DLD1 (cell line): ENCODE results near the gene C1orf21.

Experiments used
- in situ Hi-C: cut with HindIII; loops from 2 replicates; pipeline ENCODE4 v1.10.0; 2017; ENCODE audit warnings: low sequenced_read_pairs

C1orf21 gene

DNA sequence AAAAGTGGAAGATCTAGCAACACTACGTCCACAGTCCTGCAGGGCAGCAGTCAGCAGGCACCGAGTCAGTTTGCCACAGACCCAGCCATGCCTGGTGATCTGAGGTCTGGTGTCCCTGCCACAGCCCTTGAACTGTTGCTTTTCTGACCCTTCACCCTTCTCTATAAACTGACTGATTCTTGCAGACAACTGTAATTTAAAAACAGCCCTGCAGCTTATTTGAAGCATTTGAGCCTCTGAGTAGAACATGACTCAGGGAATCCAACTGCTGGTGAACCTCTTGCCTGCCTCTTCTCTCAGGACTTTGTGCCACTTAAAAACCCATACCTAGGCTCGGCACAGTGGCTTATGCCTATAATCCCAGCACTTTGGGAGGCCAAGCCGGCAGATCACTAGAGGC is 260.6 kb downstream of the C1orf21 start:
- in situ Hi-C loops = no loop called here

DNA sequence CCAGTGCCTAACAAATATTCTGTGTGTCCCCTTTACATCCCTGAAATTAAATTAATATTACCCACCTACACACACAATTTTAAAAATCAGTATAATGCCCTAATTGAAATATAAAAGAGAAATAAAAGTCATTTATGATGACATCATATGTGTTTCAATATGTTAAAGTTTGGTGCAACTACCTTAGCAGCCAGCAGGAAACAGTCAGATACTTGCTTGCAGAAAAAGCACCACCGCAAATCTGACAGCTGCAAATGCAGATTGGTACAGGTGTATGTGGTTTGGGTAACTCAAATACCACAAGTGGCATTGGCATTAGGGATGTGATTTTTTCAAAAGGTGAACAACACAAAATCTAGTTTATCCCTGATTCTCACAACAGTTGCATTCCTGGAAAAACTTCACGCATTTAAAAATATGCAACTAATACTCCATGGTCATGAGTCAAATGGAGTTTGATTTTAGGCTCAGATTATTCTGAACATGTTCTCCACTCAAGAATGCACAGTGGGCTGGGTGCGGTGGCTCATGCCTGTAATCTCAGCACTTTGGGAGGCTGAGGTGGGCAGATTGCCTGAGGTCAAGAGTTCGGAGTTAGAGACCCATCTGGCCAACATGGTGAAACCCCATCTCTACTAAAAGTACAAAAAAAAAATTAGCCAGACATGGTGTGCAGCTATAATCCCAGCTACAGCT is 261.5 kb downstream of the C1orf21 start:
- in situ Hi-C loops = no loop called here

DNA sequence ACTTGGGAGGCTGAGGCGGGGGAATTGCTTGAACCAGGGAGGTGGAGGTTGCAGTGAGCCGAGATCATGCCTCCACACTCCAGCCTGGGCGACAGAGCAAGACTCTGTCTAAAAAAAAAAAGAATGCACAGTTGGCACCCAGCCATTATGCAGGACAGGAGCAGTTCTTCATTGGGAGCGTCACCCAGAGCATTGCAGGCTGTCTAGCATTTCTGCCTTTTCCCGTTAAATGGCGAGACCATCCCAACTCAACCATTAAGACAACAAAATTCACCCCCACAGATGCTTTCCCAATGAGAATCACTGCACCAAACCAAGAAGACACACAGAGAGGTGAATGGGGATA is 262.0 kb downstream of the C1orf21 start:
- in situ Hi-C loops = no loop called here

DNA sequence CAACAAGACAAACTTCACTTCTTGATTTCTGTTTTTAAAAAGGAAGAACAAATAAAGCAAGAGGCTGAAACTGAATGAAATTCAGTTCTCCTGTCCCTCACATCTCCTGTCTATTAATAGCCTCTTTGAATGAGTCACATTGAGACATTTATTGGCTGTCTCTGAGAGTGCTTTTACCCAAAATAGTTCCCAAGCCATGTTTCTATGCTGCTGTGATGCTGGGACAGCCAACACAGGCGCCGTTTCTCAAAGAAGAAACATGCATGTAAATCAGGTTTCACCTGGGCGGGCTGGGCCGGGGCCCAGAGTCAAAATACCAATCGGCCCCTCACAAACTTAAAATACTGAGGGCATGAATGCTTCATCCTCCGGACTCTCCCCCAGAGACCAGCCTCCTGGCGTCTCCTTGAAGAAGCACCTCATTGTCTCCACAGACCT is 262.6 kb downstream of the C1orf21 start:
- in situ Hi-C loops = no loop called here

DNA sequence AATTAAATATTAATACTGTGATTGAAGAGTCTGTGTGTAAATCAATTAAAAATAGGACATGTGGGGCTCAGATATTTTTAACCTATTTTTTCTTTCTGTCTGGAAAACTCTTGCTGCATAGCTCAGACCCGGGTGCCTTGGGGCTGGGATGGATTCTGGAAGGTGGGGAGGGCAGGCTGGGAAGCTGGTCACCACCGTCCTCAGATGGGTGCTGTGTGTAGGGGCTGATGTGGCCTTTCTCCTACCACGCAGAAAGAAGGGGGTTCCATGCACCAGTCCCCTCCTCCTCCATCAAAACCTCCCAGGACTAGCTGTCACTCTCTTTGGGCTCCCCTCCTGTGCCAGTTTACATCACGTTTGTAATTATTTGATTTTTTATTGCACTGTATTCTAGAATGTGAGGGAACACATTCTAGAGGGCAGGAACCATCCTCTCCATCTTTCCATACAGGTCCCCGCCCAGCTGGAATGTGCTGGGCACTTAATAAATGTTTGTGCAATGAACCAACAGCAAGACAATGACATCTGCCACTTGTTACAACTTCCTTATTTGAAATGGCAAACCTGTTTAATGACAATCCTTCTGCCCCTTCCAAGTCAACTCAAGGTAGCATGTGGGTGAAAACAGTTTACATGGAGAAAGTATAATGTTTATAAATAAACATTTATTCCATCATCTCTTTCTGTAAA is 263.5 kb downstream of the C1orf21 start:
- in situ Hi-C loops = no loop called here

DNA sequence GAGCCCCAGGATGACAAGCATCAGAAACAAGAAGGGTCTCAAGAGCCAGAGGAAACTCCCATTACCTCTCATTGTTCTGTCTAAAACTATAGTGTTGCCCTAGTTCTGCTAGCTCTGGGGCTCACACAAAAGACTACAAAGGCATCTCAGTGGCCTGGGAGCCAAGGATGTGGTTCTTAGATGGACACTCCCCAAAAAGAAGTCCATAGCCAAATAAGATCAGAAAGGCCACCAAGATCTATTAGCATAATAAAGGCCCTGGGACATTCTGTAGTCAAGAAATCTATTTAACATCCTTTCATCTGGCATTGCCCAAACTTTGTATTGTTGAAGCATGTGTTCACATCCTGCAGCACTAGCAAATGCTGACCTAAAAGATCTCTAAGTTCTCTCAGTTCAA is 268.4 kb downstream of the C1orf21 start:
- in situ Hi-C loops = no loop called here

DNA sequence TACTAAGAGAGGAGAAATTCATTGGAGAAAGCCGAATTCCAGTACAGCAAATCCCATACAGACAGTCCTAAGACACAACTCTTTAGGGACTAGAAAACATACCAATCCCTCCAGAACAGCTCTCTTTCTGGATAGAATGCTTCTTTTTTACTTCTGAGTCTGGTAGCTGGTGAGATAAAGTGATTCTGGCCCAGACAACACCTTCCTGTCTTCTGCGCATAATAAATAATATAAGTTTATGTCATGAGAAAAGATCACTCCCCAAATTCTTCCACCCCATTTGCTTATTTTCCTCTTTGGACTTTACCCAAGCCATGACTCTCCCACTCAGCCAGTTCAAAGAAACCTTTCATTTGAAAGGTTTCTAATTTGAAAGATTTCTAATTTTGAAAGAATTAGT is 269.4 kb downstream of the C1orf21 start:
- in situ Hi-C loops = no loop called here

DNA sequence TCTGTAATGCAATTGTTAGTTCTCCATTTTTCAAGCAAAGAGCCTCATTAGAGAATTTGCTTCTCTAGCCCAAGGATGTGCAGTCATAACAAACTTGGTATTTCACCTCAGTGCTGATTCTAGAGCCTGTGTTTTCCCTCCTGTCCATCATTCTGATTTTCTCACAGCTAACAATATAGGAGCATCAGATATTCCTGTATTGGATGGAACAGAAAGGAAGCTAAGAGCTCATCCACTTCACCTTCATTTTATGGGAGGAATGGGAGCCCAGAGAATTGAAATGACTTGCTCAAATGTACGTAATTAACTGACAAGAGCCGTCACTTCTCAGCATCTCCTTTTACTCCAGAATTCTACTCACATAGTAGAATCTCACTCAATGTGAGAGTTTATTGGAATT is 271.2 kb downstream of the C1orf21 start:
- in situ Hi-C loops = no loop called here

DNA sequence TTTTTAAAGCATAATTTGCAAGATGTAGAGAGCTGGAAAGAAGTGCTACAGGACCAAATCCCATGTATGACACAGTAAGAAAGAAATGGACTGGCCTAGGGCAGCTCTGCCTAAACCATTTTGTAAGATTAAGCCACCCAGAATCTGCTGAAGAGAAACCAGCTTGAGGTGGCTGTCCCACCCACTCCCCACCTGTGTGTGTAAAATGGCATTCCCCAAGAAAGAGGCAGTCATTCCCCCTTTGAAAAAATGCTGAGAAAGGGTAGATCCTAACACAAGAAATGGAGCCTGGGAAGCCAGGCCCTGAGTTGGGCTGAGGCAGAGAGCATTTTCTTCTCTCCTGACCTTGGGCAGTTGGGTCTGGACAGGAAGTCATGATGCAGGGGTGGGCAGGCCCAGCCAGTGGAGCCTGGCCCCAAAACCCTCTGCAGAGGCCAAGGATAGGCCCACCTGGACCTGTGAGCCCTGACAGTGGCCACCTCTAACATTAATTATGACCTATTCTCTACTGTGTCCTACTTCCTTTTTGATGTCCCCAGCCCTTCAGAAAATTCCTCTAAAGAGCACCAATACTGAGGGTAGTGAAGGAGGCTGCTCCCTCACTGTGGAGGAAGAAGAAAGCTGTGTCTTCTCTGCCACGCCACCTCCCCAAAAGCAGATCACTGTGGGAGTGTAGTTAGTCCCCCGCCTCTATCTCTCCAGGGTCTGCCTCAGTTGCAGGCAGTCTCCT is 273.8 kb downstream of the C1orf21 start:
- in situ Hi-C loops = no loop called here

DNA sequence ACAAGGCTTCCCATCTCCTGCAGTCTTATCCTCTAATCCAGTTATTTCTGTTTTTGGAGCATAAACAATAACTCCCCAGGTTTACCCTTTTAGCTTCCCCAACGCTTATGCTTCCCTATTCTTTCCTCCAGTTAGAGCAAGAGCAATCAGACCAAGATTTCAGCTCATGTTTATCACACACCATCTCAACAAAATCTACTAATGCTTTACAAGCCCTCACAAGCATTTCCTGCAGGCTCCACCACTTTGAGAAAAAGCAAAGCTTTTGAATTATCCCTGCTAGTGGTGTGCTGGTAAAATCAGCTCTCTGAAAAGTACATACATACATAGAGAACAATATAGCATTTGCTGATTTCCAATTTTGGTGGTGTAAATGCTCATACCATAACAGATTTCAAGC is 275.0 kb downstream of the C1orf21 start:
- in situ Hi-C loops = no loop called here

DNA sequence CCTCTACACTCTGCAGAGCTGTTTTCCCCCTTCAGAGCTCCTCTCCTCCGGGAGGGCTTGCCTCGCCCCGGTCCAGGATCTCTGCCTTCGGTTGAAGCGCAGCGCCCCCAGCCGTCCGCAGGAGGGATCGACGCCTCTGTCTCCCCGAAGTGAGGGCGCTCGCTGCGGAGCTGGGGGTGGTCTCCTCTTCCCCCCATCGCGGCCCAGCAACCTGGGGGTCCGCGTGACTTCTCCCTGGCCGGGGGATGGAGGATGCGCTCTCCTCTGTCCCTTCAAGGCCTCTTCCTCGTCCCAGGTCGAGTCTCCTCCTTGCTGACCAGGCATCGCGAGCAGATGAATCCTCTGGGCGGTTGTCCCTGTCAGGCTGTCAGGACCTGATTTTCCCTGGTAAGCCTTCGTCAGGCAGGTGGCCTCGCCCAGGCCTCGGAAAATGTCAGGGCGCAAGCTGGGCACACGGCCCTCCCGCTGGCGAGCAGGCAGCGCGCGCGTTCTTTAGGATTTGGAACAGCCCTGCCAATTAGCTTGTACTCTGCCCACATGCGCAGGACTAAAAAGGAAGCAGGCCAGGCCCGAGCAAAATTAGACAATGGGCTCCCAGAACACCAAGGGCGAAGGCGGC is 277.3 kb downstream of the C1orf21 start:
- in situ Hi-C loops = no loop called here

DNA sequence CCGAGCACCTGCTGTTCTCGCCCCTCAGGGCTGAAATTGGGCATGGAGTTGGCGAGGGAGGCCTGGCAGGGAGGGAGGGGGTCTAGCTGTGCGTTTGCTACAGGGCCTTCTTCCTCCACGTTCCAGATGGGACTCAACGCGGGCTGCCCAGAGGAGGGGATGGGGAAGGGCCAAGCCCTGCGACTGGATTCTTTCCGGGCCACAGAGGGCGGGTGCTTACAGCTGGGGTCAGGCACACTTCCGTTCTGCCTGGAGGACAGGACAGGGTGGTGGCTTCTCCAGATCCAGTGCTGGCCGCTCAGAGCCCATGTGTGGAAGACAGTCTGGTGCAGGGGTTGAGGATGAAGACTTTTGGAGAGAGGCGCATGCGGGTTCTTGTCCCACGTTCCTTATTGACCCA is 277.8 kb downstream of the C1orf21 start:
- in situ Hi-C loops = no loop called here

DNA sequence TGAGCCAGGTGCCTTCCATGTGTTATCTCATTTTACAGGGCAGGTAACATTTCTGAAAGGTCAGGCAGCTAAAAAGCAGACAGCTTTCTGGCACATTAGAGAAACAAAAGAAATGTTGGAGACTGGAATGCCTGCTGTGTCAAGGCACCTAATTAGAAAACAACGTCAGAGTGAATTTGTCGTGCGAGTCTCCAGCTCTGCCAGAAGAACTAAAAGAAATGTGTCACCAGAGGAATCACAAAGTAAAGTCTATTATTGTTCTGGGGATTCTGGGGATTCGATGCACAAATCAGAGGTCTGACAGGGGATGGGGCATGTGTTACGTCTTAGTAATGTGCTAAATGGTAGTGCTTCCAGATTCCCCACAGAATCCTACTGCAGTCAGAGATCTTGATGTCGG is 278.5 kb downstream of the C1orf21 start:
- in situ Hi-C loops = no loop called here

DNA sequence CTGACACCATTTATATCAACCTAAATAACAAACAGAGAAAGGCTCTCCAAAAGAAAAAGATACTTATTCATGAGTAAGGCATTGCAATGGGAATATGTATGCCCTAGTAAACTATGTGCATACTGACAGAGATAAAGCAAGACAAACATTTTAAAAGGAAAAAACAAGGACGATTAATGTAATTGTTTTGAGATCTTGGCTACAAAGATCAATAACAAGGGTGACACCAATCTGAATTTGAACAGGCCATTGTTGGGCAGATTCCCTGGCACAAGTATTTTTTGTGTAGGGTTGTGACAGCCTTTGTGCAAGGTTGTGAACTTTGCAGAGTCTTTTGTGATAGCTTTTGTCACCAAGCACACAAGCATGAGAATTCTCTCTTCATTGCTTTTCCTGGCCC is 282.6 kb downstream of the C1orf21 start:
- in situ Hi-C loops = no loop called here

DNA sequence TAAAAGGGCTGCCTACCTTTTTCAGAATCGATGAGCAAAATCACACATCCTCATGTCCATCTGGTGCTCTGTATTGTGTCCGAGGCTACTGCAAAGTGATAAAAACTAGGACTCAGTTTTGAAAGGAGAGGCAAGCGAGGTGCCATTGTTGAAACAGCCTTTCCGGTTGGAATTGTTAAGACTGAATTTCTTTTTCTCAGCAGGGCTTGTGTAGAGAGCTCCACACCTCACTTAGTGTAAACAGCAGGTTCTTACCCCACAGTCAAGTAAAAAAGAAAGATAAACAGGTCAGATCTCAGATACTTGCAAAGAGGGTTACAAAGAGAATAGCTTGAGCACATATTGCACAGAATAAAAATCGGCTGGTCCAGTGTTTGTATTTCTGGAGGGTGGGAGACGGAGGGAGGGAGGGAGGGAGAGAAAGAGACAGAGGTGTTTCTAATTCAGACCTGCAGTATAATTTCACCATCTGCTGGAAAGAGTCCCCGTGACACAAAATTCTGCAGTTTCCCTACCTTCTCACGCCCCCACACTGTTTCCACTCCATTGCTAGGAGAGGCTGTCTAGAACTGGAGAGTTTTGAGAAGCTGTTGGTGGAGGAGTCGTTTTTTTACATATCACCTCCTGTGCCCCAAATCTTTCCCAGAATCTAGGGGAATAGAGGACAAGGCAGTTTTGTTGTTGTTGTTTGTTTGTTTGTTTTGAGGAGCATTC is 285.3 kb downstream of the C1orf21 start:
- in situ Hi-C loops = no loop called here

DNA sequence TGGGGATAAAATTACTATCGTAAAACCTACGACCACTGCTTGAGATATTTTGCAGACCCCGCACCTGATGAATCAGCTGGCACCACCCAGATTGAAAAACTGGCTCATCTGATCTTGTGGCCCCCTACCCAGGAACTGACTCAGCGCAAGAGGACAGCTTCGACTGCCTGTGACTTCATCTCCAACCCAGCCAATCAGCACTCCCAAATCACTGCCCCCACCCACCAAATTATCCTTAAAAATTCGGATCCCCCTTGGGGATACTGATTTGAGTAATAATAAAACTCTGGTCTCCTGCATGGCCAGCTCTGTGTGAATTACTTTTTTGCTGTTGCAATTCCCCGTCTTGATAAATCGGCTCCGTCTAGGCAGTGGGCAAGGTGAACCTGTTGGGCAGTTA is 286.5 kb downstream of the C1orf21 start:
- in situ Hi-C loops = no loop called here

DNA sequence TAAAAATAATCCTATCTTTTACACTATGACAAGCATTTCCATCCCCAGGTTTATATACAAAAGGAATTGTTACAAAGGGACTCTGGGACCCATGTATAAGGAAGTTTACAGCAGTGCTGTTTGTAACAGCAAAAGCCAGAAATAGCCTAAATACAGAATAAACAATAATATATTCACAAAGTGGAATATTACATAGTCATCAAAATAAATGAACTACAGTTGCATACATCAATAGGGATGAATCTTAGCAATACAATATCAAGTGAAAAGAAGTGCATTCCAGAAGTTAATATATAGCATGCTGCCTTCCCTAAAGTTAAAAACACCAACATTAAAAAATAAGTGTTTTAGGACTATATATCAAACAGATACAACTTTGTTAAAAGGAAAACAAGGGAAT is 290.5 kb downstream of the C1orf21 start:
- in situ Hi-C loops = no loop called here
